Measurements from ENCODE around the gene TMEM51. TPM values are rescaled to one million over a fixed set of nuclear protein-coding genes. Genes with fewer than 3 reads are reported as not detected.

Gene TMEM51
- total RNA-seq = 1 to 10 TPM; 3.7 to 5.4 (median 4.6) TPM
- 4.3 TPM for polyA plus RNA-seq
- long read RNA-seq, donor 1, partial matches to known transcripts = 0 of 6 reads
- long read RNA-seq, donor 1, other reads (novel, unspliced or antisense) = 2 of 6 reads
- long read RNA-seq, donor 2, partial matches to known transcripts = 0 of 2 reads
- long read RNA-seq, donor 2, other reads (novel, unspliced or antisense) = 0 of 2 reads
- long read RNA-seq, donor 3, partial matches to known transcripts = 0 of 5 reads
- long read RNA-seq, donor 3, other reads (novel, unspliced or antisense) = 3 of 5 reads
- long read RNA-seq, donor 4, partial matches to known transcripts = 0 of 3 reads
- long read RNA-seq, donor 4, other reads (novel, unspliced or antisense) = 0 of 3 reads

- H3K27me3 ChIP-seq (ENCODE audit: control insufficient read depth, insufficient read depth) = no peaks in the 10 kb centered on the region
- peak within 1 kb of the TSS; percentile 73 for H3K27ac ChIP-seq (ENCODE audit: low read length)
- no peaks in the 10 kb centered on the region for H3K9me3 ChIP-seq (ENCODE audit: control insufficient read depth, low read length)
- DNase-seq (peak; percentile 75 to 90 (median 89)), ATAC-seq (peak; percentile 86 to 88)
- intact Hi-C loops (cut with DNase I) = loop anchor here in 3 of 4 donors (5.0 to 10.0 kb wide), 2 partner anchors 119 to 151 kb away; no protein-coding TSS in a partner anchor
- WGBS = under 1% methylated on average over 56 of the region's 56 CpGs
- no peaks in the 10 kb centered on the region for H3K4me1 ChIP-seq (ENCODE audit: control insufficient read depth, insufficient read depth, low read length)
- H3K4me3 ChIP-seq (ENCODE audit: low read length) = peak within 1 kb of the TSS; percentile 58
Measured at GRCh38 chr1:15153184-15153841, at the start of gene TMEM51. Gene TMEM51 (plus strand): TSS chr1:15153747. CDS start chr1:15215088, 61,341 bp downstream.

GRCh38 chr1:15103906-15104305 lies 49.6 kb upstream of the TMEM51 start:
- ATAC-seq = no peak

GRCh38 chr1:15104768-15105167 lies 48.8 kb upstream of the TMEM51 start:
- intact Hi-C loops (cut with DNase I) = no loop called here
- Histone ChIP-seq H3K4me3 (ENCODE audit: low read length) (no peak overlapping the region), H3K27me3 (ENCODE audit: control insufficient read depth, insufficient read depth) (no peaks in the 10 kb centered on the region)

More at GRCh38 chr1:15103906-15104305, 49.6 kb upstream of the TMEM51 start:
- intact Hi-C loops (cut with DNase I) = no loop called here
- H3K4me1 ChIP-seq (ENCODE audit: control insufficient read depth, insufficient read depth, low read length) = no peaks in the 10 kb centered on the region
- H3K4me3 ChIP-seq (ENCODE audit: low read length) = no peak overlapping the region
- DNase-seq = no peak
- no peaks in the 10 kb centered on the region for H3K27me3 ChIP-seq (ENCODE audit: control insufficient read depth, insufficient read depth)
- H3K9me3 ChIP-seq (ENCODE audit: control insufficient read depth, low read length) = no peaks in the 10 kb centered on the region
- 86% methylated on average over 10 of the region's 10 CpGs for WGBS
- no peak overlapping the region for H3K27ac ChIP-seq (ENCODE audit: low read length)

GRCh38 chr1:15106608-15107007 lies 46.9 kb upstream of the TMEM51 start:
- peak in 2 of 3 donors; percentile 33 to 69 for DNase-seq
- Histone ChIP-seq H3K27me3 (ENCODE audit: control insufficient read depth, insufficient read depth) (no peaks in the 10 kb centered on the region), H3K9me3 (ENCODE audit: control insufficient read depth, low read length) (no peaks in the 10 kb centered on the region), H3K4me3 (ENCODE audit: low read length) (no peak overlapping the region), H3K4me1 (ENCODE audit: control insufficient read depth, insufficient read depth, low read length) (no peaks in the 10 kb centered on the region), H3K27ac (ENCODE audit: low read length) (no peak overlapping the region)
- ATAC-seq = no peak
- 17% methylated on average over 7 of the region's 7 CpGs for WGBS
- intact Hi-C loops (cut with DNase I) = no loop called here

More at GRCh38 chr1:15104768-15105167, 48.8 kb upstream of the TMEM51 start:
- ATAC-seq = no peak
- Histone ChIP-seq H3K9me3 (ENCODE audit: control insufficient read depth, low read length) (no peaks in the 10 kb centered on the region), H3K27ac (ENCODE audit: low read length) (no peak overlapping the region), H3K4me1 (ENCODE audit: control insufficient read depth, insufficient read depth, low read length) (no peaks in the 10 kb centered on the region)
- no peak for DNase-seq

- Histone ChIP-seq H3K4me3 (ENCODE audit: low read length) (no peak overlapping the region), H3K27ac (ENCODE audit: low read length) (no peak overlapping the region), H3K27me3 (ENCODE audit: control insufficient read depth, insufficient read depth) (no peaks in the 10 kb centered on the region), H3K9me3 (ENCODE audit: control insufficient read depth, low read length) (no peaks in the 10 kb centered on the region), H3K4me1 (ENCODE audit: control insufficient read depth, insufficient read depth, low read length) (no peaks in the 10 kb centered on the region)
- intact Hi-C loops (cut with DNase I) = no loop called here
- WGBS = 90% methylated on average over 1 of the region's 1 CpG
- DNase-seq = no peak
- no peak for ATAC-seq
Measured at GRCh38 chr1:15107058-15107687, 46.4 kb upstream of the TMEM51 start.

- 51% methylated on average over 4 of the region's 4 CpGs for WGBS
- ATAC-seq (no peak), DNase-seq (no peak)
- Histone ChIP-seq H3K9me3 (ENCODE audit: control insufficient read depth, low read length) (no peaks in the 10 kb centered on the region), H3K27ac (ENCODE audit: low read length) (no peak overlapping the region), H3K27me3 (ENCODE audit: control insufficient read depth, insufficient read depth) (no peaks in the 10 kb centered on the region), H3K4me3 (ENCODE audit: low read length) (no peak overlapping the region), H3K4me1 (ENCODE audit: control insufficient read depth, insufficient read depth, low read length) (no peaks in the 10 kb centered on the region)
- intact Hi-C loops (cut with DNase I) = no loop called here
Measured at GRCh38 chr1:15107911-15108310, 45.6 kb upstream of the TMEM51 start.

- intact Hi-C loops (cut with DNase I) = no loop called here
- H3K27me3 ChIP-seq (ENCODE audit: control insufficient read depth, insufficient read depth) = no peaks in the 10 kb centered on the region
- H3K27ac ChIP-seq (ENCODE audit: low read length) = no peak overlapping the region
- H3K9me3 ChIP-seq (ENCODE audit: control insufficient read depth, low read length) = no peaks in the 10 kb centered on the region
- ATAC-seq (no peak), DNase-seq (no peak)
- no peak overlapping the region for H3K4me3 ChIP-seq (ENCODE audit: low read length)
- 91% methylated on average over 9 of the region's 9 CpGs for WGBS
- H3K4me1 ChIP-seq (ENCODE audit: control insufficient read depth, insufficient read depth, low read length) = no peaks in the 10 kb centered on the region
Measured at GRCh38 chr1:15110128-15110866, 43.2 kb upstream of the TMEM51 start.

GRCh38 chr1:15110867-15111230 lies 42.7 kb upstream of the TMEM51 start:
- Histone ChIP-seq H3K9me3 (ENCODE audit: control insufficient read depth, low read length) (no peaks in the 10 kb centered on the region), H3K27me3 (ENCODE audit: control insufficient read depth, insufficient read depth) (no peaks in the 10 kb centered on the region), H3K4me1 (ENCODE audit: control insufficient read depth, insufficient read depth, low read length) (no peaks in the 10 kb centered on the region), H3K27ac (ENCODE audit: low read length) (no peak overlapping the region), H3K4me3 (ENCODE audit: low read length) (no peak overlapping the region)
- ATAC-seq = no peak
- DNase-seq = no peak
- intact Hi-C loops (cut with DNase I) = no loop called here
- 96% methylated on average over 2 of the region's 2 CpGs for WGBS

GRCh38 chr1:15113146-15113545 lies 40.4 kb upstream of the TMEM51 start:
- no peak for DNase-seq
- no peak for ATAC-seq
- H3K4me1 ChIP-seq (ENCODE audit: control insufficient read depth, insufficient read depth, low read length) = no peaks in the 10 kb centered on the region
- H3K27me3 ChIP-seq (ENCODE audit: control insufficient read depth, insufficient read depth) = no peaks in the 10 kb centered on the region
- WGBS = 90% methylated on average over 5 of the region's 5 CpGs
- no peaks in the 10 kb centered on the region for H3K9me3 ChIP-seq (ENCODE audit: control insufficient read depth, low read length)
- intact Hi-C loops (cut with DNase I) = no loop called here
- no peak overlapping the region for H3K27ac ChIP-seq (ENCODE audit: low read length)
- no peak overlapping the region for H3K4me3 ChIP-seq (ENCODE audit: low read length)

GRCh38 chr1:15114884-15115283 lies 38.7 kb upstream of the TMEM51 start:
- 91% methylated on average over 13 of the region's 13 CpGs for WGBS
- intact Hi-C loops (cut with DNase I) = no loop called here
- Histone ChIP-seq H3K27ac (ENCODE audit: low read length) (no peak overlapping the region), H3K9me3 (ENCODE audit: control insufficient read depth, low read length) (no peaks in the 10 kb centered on the region), H3K27me3 (ENCODE audit: control insufficient read depth, insufficient read depth) (no peaks in the 10 kb centered on the region), H3K4me3 (ENCODE audit: low read length) (no peak overlapping the region), H3K4me1 (ENCODE audit: control insufficient read depth, insufficient read depth, low read length) (no peaks in the 10 kb centered on the region)
- ATAC-seq (peak in 1 of 2 donors; percentile 6), DNase-seq (peak in 1 of 3 donors; percentile 32)

Data from right cardiac atrium (tissue), 5 donors.